Superior temporal gyrus (tissue), 1 donor: ENCODE results near the gene PPP2R5C.
A peak's percentile ranks its signal among the peaks of the same experiment; 100 is the strongest.
"Not testable (repeated sequence)": the region's sequence is repeated elsewhere in the genome, so short reads cannot be mapped to it uniquely, and the experiment has no call there.

Experiments
- DNase-seq: peaks from one replicate; pipeline ENCODE4 v3.0.0-alpha.2; 2016; ENCODE audit errors: extremely low spot score

Gene PPP2R5C

DNA sequence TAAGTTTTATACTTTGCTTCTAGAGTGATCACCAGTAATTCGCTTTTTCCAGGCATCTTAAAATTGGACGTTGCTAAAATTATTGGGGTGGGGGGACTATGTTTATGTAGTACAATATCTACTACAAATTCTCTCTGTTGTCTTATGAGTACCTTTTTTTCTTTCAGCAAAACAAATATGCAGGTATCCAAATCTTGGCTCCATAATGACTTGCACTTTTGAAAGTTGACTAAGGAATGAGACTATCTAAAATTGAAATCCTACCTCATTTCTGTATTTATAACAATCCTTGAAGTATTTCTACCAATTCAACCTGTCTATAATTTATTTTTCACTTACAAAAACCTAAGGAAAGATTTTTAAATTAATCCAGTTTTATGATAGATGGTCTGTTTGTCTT lies 205.2 kb downstream of the PPP2R5C start:
- DNase-seq = no peak

DNA sequence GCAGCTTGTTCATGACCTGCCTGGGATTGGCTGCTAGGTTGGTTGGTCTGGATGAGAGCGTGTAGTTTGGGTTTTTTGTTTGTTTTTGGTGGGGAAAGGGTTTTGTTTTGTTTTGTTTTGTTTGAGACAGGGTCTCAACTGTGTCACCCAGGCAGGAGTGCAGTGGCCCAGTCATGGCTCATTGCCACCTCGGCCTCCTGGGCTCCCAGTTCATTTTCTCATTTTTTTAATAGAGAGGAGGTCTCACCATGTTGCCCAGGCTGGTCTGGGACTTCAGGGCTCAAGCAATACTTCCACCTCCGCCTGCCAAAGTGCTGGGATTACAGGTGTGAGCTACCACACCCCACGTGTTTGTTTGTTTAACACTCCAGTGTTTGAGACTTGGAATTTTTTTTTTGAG lies 206.7 kb downstream of the PPP2R5C start:
- no peak for DNase-seq

DNA sequence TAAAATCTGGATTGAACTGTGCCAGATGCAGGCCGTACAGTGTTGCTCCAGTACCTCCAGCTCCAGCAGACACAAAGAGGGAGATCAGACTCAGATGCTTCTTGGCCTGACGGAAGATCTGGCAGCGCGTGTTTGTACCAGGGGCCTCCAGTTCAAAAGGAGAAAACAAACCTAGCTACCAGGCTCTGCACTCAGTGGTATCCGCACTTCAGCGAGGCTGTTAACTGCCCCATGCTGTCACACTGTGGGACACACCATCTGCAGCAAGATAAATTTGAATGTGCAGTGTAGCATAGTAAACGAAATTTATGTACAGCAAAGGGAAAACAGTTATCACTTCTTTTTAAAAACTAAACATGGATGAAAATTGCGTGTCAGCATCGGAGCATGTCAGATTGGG lies 208.0 kb downstream of the PPP2R5C start:
- no peak for DNase-seq

DNA sequence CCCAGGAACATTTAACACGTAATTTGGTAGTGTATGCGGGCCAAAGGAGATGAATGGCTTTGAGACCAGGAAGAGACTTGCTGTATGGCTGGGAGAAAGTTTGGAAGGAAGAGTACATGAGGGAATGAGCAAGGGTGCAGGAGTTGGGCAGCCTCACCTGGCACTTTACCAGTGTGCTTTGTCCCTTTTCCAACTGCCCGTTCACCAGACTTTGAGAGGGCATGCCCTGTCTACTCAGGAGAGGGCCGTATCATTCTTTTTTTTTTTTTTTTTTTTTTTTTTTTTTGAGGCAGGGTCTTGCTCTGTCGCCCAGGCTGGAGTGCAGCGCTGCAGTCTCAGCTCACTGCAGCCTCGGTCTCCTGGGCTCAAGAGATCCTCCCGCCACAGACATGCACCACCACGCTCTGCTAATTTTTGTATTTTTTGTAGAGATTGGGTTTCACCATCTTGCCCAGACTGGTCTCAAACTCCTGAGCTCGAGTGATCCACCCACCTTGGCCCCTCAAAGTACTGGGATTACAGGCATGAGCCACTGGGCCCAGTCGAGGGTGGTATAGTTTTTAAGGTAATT lies 209.4 kb downstream of the PPP2R5C start:
- DNase-seq = no peak

DNA sequence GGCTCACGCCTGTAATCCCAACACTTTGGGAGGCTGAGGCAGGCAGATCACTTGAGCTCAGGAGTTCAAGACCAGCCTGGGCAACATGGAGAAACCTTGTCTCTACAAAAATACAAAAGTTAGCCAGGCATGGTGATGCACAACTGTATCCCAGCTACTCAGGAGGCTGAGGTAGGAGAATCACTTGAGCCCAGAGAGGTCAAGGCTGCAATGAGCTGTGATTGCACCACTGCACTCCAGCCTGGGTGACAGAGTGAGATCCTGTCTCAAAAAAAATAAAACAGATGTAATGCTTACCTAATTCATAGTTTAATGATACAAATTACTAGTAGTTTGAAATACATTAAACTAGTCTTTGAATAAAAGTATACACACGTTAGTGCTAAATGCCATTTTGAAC lies 209.9 kb downstream of the PPP2R5C start:
- not testable (repeated sequence) for DNase-seq

DNA sequence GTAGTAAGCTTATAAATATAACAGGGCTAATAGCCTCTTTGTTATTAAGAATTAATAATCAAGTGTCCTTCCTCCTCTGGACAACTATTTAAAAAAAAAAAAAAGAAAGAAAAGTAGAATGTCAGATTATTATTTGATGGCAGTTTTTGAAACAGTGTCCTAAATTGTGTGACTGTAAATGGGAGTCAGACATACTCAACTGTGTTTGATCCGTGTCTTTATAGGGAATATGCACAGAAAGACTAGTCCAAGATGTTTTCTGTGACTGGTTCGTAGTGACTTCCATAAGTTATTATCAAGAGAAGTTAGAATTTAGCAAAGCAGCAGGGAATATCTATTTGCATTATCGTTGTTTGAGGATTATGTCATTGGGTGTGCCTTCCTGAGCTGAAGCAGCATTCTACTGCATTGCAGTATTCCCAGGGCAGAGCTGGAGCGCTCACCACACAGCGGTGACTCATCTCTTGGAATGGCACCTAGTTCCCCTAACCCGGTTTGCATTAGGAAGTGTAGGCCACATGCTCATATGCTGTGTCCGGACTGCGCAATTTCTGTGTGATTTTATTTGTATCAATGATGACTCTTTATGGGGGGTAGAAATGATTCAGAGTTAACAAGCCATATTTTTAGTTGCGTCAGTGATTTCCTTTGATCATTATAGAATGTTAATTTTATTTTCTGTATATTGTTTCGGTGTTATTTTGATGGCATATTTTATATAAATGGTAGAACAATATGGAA lies 210.8 kb downstream of the PPP2R5C start:
- DNase-seq = peak; percentile 73

DNA sequence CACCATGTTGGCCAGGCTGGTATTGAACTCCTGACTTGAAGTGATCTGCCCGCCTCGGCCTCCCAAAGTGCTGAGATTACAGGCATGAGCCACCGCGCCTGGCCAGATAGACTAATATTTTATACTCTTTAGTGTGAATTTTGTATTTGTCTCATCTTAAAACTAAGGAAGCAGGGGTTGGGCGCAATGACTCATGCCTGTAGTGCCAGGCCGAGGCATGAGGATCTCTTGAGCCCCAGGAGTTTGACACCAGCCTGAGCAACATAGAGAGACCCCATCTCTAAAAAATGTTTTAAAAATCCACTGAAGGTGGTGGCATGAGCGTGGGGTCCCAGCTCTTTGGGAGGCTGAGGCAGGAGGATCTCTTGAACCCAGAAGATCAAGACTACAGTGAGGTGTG lies 211.8 kb downstream of the PPP2R5C start:
- DNase-seq = no peak

DNA sequence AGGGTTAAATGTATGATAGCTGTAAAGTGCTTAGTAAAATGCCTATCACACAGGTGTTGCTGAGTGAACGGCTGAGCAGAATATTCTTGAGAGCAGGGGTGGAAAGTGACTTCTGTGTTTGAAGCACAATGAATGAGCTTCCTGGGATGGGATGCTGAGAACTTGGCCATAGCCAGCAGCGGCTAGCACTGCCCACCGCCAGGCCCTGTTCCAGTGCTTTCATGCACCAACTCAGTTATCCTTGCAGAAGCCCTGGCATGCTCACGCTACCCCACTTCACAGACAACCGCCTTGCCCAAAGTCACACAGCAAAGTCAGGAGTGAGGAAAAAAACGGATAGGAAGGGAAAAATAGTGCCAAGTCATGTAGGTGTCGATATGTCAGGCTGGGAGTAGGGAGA lies 213.7 kb downstream of the PPP2R5C start:
- no peak for DNase-seq
